ENCODE results near the gene IQCF6.

The IQCF6 gene

GRCh38 chr3:51814034-51814433 is 35.0 kb upstream of the IQCF6 start:
- TF ChIP-seq CTCF (IDR thresholded peaks at IDR 0.05; ENCODE audit: insufficient read depth, low read depth, low read length, missing control alignments), result no peak
- no peak overlapping the region for H3K4me3 ChIP-seq (ENCODE audit: low read depth, low read length)
- DNase-seq (ENCODE audit: low read depth), result no peak

DNA sequence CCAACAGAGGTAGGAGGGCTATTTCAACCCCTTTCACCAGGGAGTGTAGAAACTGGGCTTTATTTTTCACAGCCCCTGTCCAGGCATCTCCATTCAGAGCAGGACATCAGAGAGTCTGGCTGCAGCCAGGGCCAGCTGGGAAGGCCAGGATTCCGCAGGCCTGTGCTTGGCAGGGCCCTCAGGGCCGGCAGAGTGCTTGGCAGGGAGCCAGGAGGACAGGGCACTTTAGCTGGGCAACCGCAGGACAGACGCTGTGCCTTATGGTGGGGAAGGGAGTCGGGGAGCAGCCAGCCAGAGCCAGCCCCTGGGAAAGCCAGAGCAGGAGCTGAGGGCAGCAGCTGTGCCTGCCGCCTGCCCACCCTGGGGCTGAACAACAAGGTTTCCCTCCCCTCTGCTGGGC is 34.5 kb upstream of the IQCF6 start:
- no peak for DNase-seq (ENCODE audit: low read depth)
- no peak overlapping the region for H3K4me3 ChIP-seq (ENCODE audit: low read depth, low read length)
- no peak for TF ChIP-seq CTCF (IDR thresholded peaks at IDR 0.05; ENCODE audit: insufficient read depth, low read depth, low read length, missing control alignments)

GRCh38 chr3:51808934-51809333 is 29.9 kb upstream of the IQCF6 start:
- no peak for DNase-seq (ENCODE audit: low read depth)
- H3K4me3 ChIP-seq (ENCODE audit: low read depth, low read length), result no peak overlapping the region
- TF ChIP-seq CTCF (IDR thresholded peaks at IDR 0.05; ENCODE audit: insufficient read depth, low read depth, low read length, missing control alignments), result no peak

GRCh38 chr3:51802106-51802703 is 23.2 kb upstream of the IQCF6 start:
- no peak overlapping the region for H3K4me3 ChIP-seq (ENCODE audit: low read depth, low read length)
- no peak for DNase-seq (ENCODE audit: low read depth)
- TF ChIP-seq CTCF (IDR thresholded peaks at IDR 0.05; ENCODE audit: insufficient read depth, low read depth, low read length, missing control alignments), result no peak

DNA sequence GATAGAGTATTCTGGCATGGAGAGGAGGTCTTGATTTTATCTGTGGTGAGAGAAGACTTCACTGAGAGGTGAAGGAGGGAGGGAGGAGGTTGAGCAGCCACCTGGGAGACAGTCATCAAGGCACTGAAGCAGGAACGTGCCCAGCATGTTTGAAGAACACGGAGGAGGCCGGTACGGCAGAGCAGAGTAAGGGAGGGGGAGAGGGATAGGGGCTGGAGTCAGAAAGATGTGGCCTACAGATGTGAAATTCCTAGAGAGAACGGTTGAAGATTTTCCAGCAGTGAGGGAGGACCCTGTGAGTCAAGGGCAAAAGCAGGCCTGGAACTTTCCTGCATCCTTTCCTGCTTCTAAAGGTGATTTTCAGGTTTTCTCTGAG is 21.7 kb upstream of the IQCF6 start:
- TF ChIP-seq CTCF (IDR thresholded peaks at IDR 0.05; ENCODE audit: insufficient read depth, low read depth, low read length, missing control alignments), result no peak
- H3K4me3 ChIP-seq (ENCODE audit: low read depth, low read length), result no peak overlapping the region
- no peak for DNase-seq (ENCODE audit: low read depth)

GRCh38 chr3:51799879-51800749 is 21.1 kb upstream of the IQCF6 start:
- TF ChIP-seq CTCF (IDR thresholded peaks at IDR 0.05; ENCODE audit: insufficient read depth, low read depth, low read length, missing control alignments), result peak; percentile 76
- DNase-seq (ENCODE audit: low read depth), result peak; percentile 56
- no peak overlapping the region for H3K4me3 ChIP-seq (ENCODE audit: low read depth, low read length)

All from GM12865 (cell line).